ENCODE data around the gene HOXA3. TPM values are rescaled to one million over a fixed set of nuclear protein-coding genes. Genes with fewer than 3 reads are reported as not detected.

The HOXA3 gene
- total and polyA plus RNA-seq, 2 experiments from 2014 or later = 0.83 to 4.1 TPM

DNA sequence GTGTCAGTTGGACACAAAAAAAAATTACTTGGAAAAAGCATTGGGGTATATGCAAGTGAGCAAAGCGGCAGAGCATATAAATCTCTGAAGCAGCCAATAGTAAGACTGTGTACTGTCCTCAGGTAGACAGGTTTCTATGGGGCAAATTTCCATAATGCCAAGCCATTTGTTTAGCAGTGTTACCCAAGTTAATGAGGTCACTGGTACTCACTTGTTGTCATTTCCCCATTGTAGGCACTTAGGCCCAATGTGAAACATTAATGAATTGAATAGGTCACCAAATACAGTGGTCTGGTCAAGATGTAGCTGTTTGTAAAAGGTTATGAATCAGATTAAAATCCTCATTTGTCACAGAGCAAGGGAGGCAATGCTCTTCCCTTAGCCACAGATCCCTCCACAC, 84.1 kb downstream of the HOXA3 start:
- H3K9me3 ChIP-seq (ENCODE audit: low read depth) = no peaks in the 10 kb centered on the region
- H3K4me2 ChIP-seq = no peak overlapping the region
- 84% methylated on average over 1 of the region's 1 CpG for WGBS (ENCODE audit: low lambda C conversion rate, missing lambda C conversion rate)
- no peak overlapping the region for H3K27ac ChIP-seq
- no peak for DNase-seq (ENCODE audit: low spot score)
- no peak overlapping the region for H2AFZ ChIP-seq
- H3K79me2 ChIP-seq = no peaks in the 10 kb centered on the region
- no peaks in the 10 kb centered on the region for H3K27me3 ChIP-seq
- no peaks in the 10 kb centered on the region for H3K36me3 ChIP-seq (replicated peaks; ENCODE audit: insufficient read depth, low read depth)
- H4K20me1 ChIP-seq (ENCODE audit: insufficient read depth, poor library complexity, severe bottlenecking) = no peaks in the 10 kb centered on the region
- H3K9me2 ChIP-seq (replicated peaks; ENCODE audit: insufficient read depth) = no peaks in the 10 kb centered on the region
- H3K4me3 ChIP-seq = no peak overlapping the region
- TF ChIP-seq EZH2 (IDR thresholded peaks at IDR 0.05; ENCODE audit: borderline replicate concordance) (no peak), EZH2phosphoT487 (IDR thresholded peaks at IDR 0.05; ENCODE audit: low read depth, severe bottlenecking, unreplicated experiment) (no peak)
- TF ChIP-seq, protein P1, sequence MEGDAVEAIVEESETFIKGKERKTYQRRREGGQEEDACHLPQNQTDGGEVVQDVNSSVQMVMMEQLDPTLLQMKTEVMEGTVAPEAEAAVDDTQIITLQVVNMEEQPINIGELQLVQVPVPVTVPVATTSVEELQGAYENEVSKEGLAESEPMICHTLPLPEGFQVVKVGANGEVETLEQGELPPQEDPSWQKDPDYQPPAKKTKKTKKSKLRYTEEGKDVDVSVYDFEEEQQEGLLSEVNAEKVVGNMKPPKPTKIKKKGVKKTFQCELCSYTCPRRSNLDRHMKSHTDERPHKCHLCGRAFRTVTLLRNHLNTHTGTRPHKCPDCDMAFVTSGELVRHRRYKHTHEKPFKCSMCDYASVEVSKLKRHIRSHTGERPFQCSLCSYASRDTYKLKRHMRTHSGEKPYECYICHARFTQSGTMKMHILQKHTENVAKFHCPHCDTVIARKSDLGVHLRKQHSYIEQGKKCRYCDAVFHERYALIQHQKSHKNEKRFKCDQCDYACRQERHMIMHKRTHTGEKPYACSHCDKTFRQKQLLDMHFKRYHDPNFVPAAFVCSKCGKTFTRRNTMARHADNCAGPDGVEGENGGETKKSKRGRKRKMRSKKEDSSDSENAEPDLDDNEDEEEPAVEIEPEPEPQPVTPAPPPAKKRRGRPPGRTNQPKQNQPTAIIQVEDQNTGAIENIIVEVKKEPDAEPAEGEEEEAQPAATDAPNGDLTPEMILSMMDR (IDR thresholded peaks at IDR 0.05; ENCODE audit: poor library complexity) = no peak
- H3K4me1 ChIP-seq (ENCODE audit: insufficient read depth) = peaks cover 4% of the 10 kb centered on the region

- Histone ChIP-seq H4K20me1 (ENCODE audit: insufficient read depth, poor library complexity, severe bottlenecking) (no peaks in the 10 kb centered on the region), H3K27ac (no peak overlapping the region), H3K4me1 (ENCODE audit: insufficient read depth) (peaks cover 4% of the 10 kb centered on the region), H2AFZ (no peak overlapping the region), H3K79me2 (no peaks in the 10 kb centered on the region), H3K27me3 (no peaks in the 10 kb centered on the region), H3K4me3 (no peak overlapping the region), H3K4me2 (no peak overlapping the region), H3K9me2 (replicated peaks; ENCODE audit: insufficient read depth) (no peaks in the 10 kb centered on the region), H3K9me3 (ENCODE audit: low read depth) (no peaks in the 10 kb centered on the region), H3K36me3 (replicated peaks; ENCODE audit: insufficient read depth, low read depth) (no peaks in the 10 kb centered on the region)
- 73% methylated on average over 3 of the region's 3 CpGs for WGBS (ENCODE audit: low lambda C conversion rate, missing lambda C conversion rate)
- TF ChIP-seq EZH2phosphoT487 (IDR thresholded peaks at IDR 0.05; ENCODE audit: low read depth, severe bottlenecking, unreplicated experiment) (no peak), EZH2 (IDR thresholded peaks at IDR 0.05; ENCODE audit: borderline replicate concordance) (no peak)
- TF ChIP-seq, protein P1 (IDR thresholded peaks at IDR 0.05; ENCODE audit: poor library complexity) = no peak
- no peak for DNase-seq (ENCODE audit: low spot score)
These were observed 86.2 kb downstream of the HOXA3 start for GRCh38 chr7:27066148-27066547.

GRCh38 chr7:27065709-27066108, 86.7 kb downstream of the HOXA3 start:
- Histone ChIP-seq H3K4me2 (no peak overlapping the region), H3K79me2 (no peaks in the 10 kb centered on the region), H4K20me1 (ENCODE audit: insufficient read depth, poor library complexity, severe bottlenecking) (no peaks in the 10 kb centered on the region), H3K9me2 (replicated peaks; ENCODE audit: insufficient read depth) (no peaks in the 10 kb centered on the region), H2AFZ (no peak overlapping the region), H3K9me3 (ENCODE audit: low read depth) (no peaks in the 10 kb centered on the region), H3K27ac (no peak overlapping the region), H3K4me1 (ENCODE audit: insufficient read depth) (peaks cover 4% of the 10 kb centered on the region), H3K36me3 (replicated peaks; ENCODE audit: insufficient read depth, low read depth) (no peaks in the 10 kb centered on the region), H3K4me3 (no peak overlapping the region), H3K27me3 (no peaks in the 10 kb centered on the region)
- 91% methylated on average over 2 of the region's 2 CpGs for WGBS (ENCODE audit: low lambda C conversion rate, missing lambda C conversion rate)
- TF ChIP-seq, protein P1 (IDR thresholded peaks at IDR 0.05; ENCODE audit: poor library complexity) = no peak
- no peak for TF ChIP-seq EZH2phosphoT487 (IDR thresholded peaks at IDR 0.05; ENCODE audit: low read depth, severe bottlenecking, unreplicated experiment)
- TF ChIP-seq EZH2 (IDR thresholded peaks at IDR 0.05; ENCODE audit: borderline replicate concordance) = no peak
- DNase-seq (ENCODE audit: low spot score) = no peak

DNA sequence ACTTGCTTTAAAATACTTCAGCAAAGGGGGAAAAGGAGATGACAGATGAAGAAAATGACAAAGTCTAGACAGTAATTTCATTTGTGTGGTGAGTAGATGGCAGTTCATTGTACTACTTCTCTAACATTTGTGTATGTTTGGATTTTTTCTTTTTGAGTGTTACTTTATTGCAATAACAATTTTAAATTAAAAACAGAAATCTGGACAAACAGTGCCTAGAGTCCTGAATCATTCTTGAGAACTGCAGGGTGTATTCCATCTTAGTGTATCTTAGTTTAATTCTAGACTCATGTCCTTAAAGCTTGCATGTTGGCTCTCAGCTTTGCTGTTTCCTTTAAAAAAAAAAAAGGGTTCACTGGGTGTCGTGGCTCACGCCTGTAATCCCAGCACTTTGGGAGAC, 87.7 kb downstream of the HOXA3 start:
- no peaks in the 10 kb centered on the region for H3K79me2 ChIP-seq
- no peaks in the 10 kb centered on the region for H3K36me3 ChIP-seq (replicated peaks; ENCODE audit: insufficient read depth, low read depth)
- H3K4me2 ChIP-seq = no peak overlapping the region
- H3K4me1 ChIP-seq (ENCODE audit: insufficient read depth) = peaks cover 4% of the 10 kb centered on the region
- no peaks in the 10 kb centered on the region for H4K20me1 ChIP-seq (ENCODE audit: insufficient read depth, poor library complexity, severe bottlenecking)
- DNase-seq (ENCODE audit: low spot score) = no peak
- TF ChIP-seq, protein P1 (IDR thresholded peaks at IDR 0.05; ENCODE audit: poor library complexity) = no peak
- TF ChIP-seq EZH2 (IDR thresholded peaks at IDR 0.05; ENCODE audit: borderline replicate concordance) (no peak), EZH2phosphoT487 (IDR thresholded peaks at IDR 0.05; ENCODE audit: low read depth, severe bottlenecking, unreplicated experiment) (no peak)
- H3K9me2 ChIP-seq (replicated peaks; ENCODE audit: insufficient read depth) = no peaks in the 10 kb centered on the region
- H2AFZ ChIP-seq = no peak overlapping the region
- no peak overlapping the region for H3K4me3 ChIP-seq
- no peak overlapping the region for H3K27ac ChIP-seq
- H3K27me3 ChIP-seq = no peaks in the 10 kb centered on the region
- 84% methylated on average over 2 of the region's 2 CpGs for WGBS (ENCODE audit: low lambda C conversion rate, missing lambda C conversion rate)
- no peaks in the 10 kb centered on the region for H3K9me3 ChIP-seq (ENCODE audit: low read depth)

Measured in hepatocyte (in vitro differentiated cells).